ENCODE measurements around the gene CEBPE.

DNA sequence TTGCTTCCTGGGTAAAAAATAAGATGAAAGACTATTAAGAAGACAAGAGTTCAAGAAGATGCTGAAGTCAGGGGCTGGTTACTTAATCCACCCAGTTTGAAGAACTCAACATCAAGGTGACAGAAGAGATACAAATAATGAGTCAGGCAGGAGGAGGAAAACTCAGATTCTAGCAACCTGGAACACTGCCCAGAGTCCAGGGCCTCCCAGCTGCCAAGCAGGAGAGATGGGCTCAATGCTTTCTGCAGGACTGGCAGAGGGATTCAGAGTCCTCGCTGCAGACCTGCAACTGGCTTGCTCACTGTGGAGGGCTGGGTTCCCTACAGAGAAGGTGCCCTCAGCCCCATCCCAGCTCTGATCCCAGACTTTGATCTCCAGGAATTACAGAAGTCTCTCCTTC, 28.6 kb upstream of the CEBPE start:
- TF ChIP-seq, protein P1, sequence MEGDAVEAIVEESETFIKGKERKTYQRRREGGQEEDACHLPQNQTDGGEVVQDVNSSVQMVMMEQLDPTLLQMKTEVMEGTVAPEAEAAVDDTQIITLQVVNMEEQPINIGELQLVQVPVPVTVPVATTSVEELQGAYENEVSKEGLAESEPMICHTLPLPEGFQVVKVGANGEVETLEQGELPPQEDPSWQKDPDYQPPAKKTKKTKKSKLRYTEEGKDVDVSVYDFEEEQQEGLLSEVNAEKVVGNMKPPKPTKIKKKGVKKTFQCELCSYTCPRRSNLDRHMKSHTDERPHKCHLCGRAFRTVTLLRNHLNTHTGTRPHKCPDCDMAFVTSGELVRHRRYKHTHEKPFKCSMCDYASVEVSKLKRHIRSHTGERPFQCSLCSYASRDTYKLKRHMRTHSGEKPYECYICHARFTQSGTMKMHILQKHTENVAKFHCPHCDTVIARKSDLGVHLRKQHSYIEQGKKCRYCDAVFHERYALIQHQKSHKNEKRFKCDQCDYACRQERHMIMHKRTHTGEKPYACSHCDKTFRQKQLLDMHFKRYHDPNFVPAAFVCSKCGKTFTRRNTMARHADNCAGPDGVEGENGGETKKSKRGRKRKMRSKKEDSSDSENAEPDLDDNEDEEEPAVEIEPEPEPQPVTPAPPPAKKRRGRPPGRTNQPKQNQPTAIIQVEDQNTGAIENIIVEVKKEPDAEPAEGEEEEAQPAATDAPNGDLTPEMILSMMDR (IDR thresholded peaks at IDR 0.05; ENCODE audit: insufficient read depth, low read depth, low read length): no peak
- no peak for TF ChIP-seq EZH2 (IDR thresholded peaks at IDR 0.05; ENCODE audit: insufficient read depth, low read length)

Measured in astrocyte (in vitro differentiated cells and primary cell).